ENCODE results near the gene EMP1. TPM values are rescaled to one million over a fixed set of nuclear protein-coding genes. Genes with fewer than 3 reads are reported as not detected.

Gene EMP1
- total and polyA plus RNA-seq, 2 of the 8 experiments (the other 6 are each of a cell fraction or from before 2014, with no cell fraction given): 0.17 to 0.65 TPM

DNA sequence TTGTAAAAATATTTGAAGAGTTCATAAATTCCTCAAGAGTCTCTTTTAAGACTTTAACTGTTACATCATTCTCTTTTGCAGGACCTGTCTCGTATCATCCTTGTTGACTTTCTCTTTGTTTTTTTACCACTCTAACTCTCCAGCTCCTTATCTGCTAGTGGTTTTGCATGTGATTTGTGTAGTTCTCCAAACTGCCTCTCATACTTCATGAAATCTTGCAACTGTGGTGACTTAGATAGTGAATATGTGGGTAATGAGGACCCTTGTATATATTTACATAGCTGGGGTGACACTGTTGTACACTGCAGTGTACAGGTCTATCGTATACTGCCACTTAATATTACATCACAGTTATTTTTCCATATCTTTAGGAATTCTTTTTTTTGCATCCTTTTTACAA is 40.2 kb upstream of the EMP1 start:
- Histone ChIP-seq H3K23ac (ENCODE audit: insufficient read length) (no peak overlapping the region), H2BK120ac (replicated peaks; ENCODE audit: low read depth, low read length) (no peak overlapping the region), H3K27ac (ENCODE audit: low read depth, low read length) (no peak overlapping the region), H3K4me2 (ENCODE audit: insufficient read depth in 1 of 2, low read depth in 2 of 2, low read length in 2 of 2) (no peak overlapping the region), H2AK5ac (ENCODE audit: low read depth, low read length) (no peak overlapping the region), H2BK5ac (ENCODE audit: low read depth, low read length) (no peak overlapping the region), H4K5ac (ENCODE audit: insufficient read length, low read depth, low read length) (no peak overlapping the region), H2BK12ac (ENCODE audit: low read depth, low read length) (no peak overlapping the region), H3K4me1 (replicated peaks in 1 of 4; ENCODE audit: control insufficient read depth in 3 of 4, insufficient read depth in 4 of 4, low read length in 3 of 4) (peaks cover 0 to 10% (median 0%) of the 10 kb centered on the region in 4 experiments; a peak in 2 of 7 replicates), H2AFZ (ENCODE audit: low read length) (no peak overlapping the region), H3K9ac (replicated peaks in 1 of 4; ENCODE audit: extremely low read depth in 1 of 4, low read depth in 3 of 4, low read length in 3 of 4) (no peak overlapping the region), H3K9me3 (ENCODE audit: insufficient read depth in 2 of 2, low read depth in 1 of 2, low read length in 1 of 2) (no peaks in the 10 kb centered on the region), H3K79me2 (ENCODE audit: control insufficient read depth in 1 of 2, insufficient read depth in 2 of 2, low read length in 2 of 2) (no peaks in the 10 kb centered on the region), H3K18ac (ENCODE audit: extremely low read depth, low read length) (no peak overlapping the region), H3K14ac (ENCODE audit: insufficient read length) (no peak overlapping the region), H3K23me2 (ENCODE audit: low read depth, low read length) (no peaks in the 10 kb centered on the region), H3K27me3 (replicated peaks in 1 of 4; ENCODE audit: control insufficient read depth in 3 of 4, extremely low read depth in 1 of 4, insufficient read depth in 3 of 4, low read length in 3 of 4) (no peaks in the 10 kb centered on the region), H3K4me3 (ENCODE audit: extremely low read depth in 1 of 4, insufficient read depth in 2 of 4, low read depth in 3 of 4, low read length in 4 of 4) (no peak overlapping the region), H3K56ac (replicated peaks; ENCODE audit: insufficient read length, low read depth, low read length) (no peak overlapping the region), H3K4ac (replicated peaks; ENCODE audit: insufficient read length, low read depth, low read length) (no peak overlapping the region), H4K8ac (ENCODE audit: extremely low read depth, insufficient read depth, low read length) (no peak overlapping the region), H3K36me3 (ENCODE audit: control insufficient read depth in 2 of 4, insufficient read depth in 4 of 4, low read length in 3 of 4) (no peaks in the 10 kb centered on the region), H4K20me1 (replicated peaks in 1 of 2; ENCODE audit: control insufficient read depth in 1 of 2, insufficient read depth in 2 of 2, low read length in 2 of 2) (no peaks in the 10 kb centered on the region), H3K79me1 (ENCODE audit: low read depth, low read length) (no peaks in the 10 kb centered on the region), H2BK15ac (ENCODE audit: low read length) (no peak overlapping the region), H4K91ac (replicated peaks; ENCODE audit: insufficient read length, low read length) (no peak overlapping the region), H2BK20ac (ENCODE audit: low read length) (no peak overlapping the region)
- FAIRE-seq: no peak
- no peak for DNase-seq (ENCODE audit: low read depth in 1 of 2, low spot score in 2 of 2)
- 85% methylated on average over 2 of the region's 2 CpGs; no CpG with 5 or more reads in 1 of the 2 experiments for WGBS, 2 experiments (ENCODE audit: extremely low coverage in 1 of 2, insufficient coverage in 1 of 2, insufficient read length in 1 of 2, insufficient replicate concordance in 2 of 2, low coverage in 1 of 2, low lambda C conversion rate in 2 of 2, missing lambda C conversion rate in 1 of 2)
- CTCF ChIA-PET (ENCODE audit: partially characterized antibody): no interaction called here
- TF ChIP-seq CTBP2 (IDR thresholded peaks at IDR 0.05; ENCODE audit: borderline replicate concordance, insufficient read depth, insufficient read length, low read length): no peak
- POLR2A ChIA-PET (ENCODE audit: partially characterized antibody): no interaction called here

Data from H1 (cell line).